Glomerular endothelial cell (primary cell): ENCODE data around the gene SAAL1. TPM values are rescaled to one million over a fixed set of nuclear protein-coding genes. Genes with fewer than 3 reads are reported as not detected.

Experiments used
- DNase-seq: peaks from one replicate; pipeline ENCODE4 v3.0.0-alpha.2; 2011; ENCODE audit warnings: low read depth, low spot score; ENCODE audit errors: extremely low read depth
- total RNA-seq: library from RNA; depleted of rRNA; stranded (reverse); fragments of >200 nt; gene quantifications from 2 replicates; pipeline ENCODE4 v1.2.3, GENCODE V29; 2015

Gene SAAL1
- total RNA-seq, 1 donor from 2014 or later = 19.9 TPM

DNA sequence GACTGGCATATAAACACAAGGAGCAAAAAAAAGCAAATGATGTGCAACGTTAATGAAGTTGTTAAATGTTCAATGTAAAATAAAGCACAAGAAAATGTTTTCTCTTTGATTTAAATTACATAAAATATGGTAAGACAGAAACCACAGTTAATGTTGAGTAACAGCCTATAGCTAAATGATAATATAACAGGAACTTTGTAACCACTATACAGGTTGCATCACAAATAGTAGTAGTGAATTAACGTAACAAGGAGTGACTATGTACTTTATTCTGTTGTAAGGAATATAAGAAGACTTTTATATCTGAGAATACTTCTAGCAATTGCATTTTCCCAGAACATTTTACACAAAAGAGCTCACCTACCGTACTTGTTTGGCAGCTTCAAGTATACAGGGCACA, 16.9 kb downstream of the SAAL1 start:
- DNase-seq = no peak

DNA sequence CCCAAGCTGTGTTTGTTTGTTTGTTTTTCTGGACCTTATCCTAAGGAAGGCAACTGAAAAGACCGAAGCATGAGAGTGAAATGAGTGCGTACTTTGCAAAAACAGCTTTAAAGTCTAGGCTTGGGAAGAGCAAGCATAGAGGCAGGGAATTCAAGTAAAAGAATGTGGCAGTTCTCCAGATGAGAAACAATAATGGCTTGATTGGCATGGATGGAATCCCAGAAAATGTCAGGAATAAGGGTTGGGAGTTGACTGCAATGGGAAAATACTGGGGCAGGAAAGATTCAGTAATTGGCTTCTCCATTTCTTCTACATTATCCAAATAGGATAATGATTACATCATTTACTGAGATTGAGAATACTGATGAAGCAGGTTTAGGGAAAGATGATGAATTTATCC, 17.5 kb downstream of the SAAL1 start:
- no peak for DNase-seq

DNA sequence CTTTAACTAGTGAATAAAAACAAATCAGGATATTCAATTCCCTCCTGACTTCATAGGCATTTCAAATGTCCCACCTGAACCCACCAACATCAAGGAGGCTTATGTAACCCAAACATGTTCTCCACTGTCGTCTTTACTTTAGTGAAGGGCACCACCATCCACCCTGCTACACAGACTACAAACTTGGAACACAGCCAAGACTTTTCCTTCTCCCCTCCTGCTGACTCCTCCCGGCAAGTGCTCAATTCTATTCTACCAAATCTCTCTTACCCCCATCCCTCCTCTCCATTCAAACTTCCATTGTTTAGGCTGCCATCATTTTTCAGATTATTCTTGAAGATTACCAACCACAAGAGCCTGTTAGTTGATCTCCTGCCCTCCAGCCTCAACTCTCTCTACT, 24.3 kb downstream of the SAAL1 start:
- DNase-seq = no peak

DNA sequence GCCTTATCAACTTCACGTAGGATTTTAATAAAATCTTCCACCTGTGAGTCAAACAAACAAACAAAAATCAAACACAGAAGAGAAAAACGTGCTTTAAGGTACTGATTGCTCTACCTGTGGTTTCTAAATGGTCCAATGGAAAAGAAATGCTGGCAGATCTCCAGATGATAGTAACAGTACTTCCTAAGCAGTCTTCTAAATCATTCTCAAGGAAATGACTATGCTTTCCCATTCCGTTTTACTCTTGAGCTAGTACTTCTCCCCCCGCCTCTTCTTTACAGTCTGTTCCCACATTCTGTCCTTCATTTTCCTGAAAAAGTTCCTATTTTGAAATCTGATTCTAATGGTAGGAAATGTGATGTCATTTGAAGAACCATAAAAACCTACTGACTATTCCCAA, 25.4 kb downstream of the SAAL1 start:
- DNase-seq = peak; percentile 61

DNA sequence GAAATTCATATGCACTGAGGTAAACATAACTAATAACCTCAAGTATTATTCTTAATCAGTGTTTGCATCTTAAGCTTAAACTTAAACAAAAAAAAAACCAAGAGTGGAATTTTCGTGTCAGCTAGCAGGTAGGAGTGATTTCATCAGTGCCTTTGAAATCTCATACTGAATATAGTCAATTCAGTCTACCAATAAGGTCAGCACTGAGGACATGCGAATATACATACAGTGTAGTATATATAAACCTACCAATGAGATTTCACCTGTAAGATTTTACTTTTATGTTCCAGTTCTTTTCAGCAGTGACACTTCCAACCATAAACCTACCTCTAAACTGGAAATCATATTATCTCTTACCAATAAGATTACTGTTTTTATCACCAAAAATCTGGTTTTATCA, 27.0 kb downstream of the SAAL1 start:
- no peak for DNase-seq

DNA sequence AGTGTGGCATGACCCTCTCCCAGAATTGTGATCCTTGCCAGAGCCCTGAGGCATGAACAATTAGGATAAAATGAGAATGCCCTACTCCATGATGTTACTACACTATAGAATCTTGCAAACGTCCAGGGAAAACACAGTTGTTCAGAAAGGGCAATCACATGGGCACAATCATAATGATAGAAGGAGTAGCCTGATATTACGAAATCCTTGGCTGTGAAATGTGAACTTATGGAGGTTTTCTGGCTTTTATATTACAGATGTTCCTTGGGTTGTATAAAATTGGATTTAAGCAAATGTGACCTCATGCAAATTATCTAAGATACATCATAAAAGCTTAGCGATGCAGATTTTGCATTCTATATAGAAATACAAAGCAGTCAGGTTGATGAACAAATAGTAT, 30.4 kb downstream of the SAAL1 start:
- DNase-seq = no peak

DNA sequence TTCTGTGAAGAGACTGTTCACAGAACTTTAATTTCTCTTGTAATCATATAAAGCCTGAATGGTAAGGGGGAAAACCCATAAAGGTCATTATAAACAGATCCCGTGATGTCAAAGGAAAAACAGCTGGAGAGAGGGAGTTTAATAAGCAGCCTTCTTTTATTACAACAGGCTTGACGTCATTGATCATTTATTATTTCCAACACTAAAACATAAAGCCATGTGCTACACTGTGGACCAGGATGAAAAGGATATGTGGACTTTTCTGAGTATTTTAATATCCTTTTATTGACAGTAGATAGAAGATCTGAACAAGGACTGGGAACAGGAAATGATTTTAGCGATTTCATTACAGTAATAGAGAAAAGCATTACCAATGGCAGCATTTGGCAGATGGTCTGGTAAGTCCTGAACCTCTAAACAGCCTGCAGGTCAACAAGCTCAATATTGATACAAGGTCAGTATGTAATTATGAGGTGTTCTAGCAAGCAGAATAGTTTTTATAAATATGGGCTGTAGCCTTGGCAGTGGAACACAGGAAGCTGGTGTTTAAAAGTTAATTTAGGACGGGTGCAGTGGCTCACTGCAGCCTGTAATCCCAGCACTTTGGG, 34.7 kb downstream of the SAAL1 start:
- no peak for DNase-seq

DNA sequence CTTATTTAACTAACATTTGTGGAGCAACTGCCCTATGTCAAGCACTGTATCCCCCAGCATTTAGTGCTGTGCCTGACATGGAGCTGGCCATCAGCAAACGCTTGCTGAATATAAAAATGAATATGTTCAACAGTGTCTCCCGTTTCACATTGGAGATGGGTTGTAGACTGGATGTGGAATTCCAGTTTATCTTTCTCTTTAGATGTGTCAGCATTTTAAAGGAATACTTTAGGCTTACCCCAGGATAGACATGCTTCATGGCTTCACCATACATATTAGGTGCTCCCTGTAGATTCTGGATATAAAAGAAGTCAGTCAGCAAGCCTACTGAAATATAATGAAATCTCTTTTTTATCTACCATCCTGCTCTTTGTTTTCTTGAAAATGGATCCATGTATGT, 38.5 kb downstream of the SAAL1 start:
- DNase-seq = no peak

DNA sequence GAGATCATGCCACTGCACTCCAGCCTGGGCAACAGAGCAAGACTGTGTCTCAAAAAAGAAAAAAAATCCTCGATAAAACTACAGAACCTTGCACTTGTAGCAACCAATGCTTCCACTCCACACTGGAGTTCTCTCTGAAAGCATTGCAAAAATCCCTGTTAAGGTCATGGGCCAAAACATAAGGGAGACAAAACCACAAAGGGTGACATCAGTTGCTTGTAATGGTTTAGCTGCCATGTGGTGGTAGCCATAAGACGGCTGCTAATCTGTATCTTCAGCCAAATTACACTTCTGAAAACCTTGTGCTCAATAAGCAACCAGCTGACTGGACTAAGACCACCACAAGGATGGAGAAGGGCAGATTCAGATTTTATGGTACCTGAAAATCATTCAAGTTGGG, 39.3 kb downstream of the SAAL1 start:
- no peak for DNase-seq

DNA sequence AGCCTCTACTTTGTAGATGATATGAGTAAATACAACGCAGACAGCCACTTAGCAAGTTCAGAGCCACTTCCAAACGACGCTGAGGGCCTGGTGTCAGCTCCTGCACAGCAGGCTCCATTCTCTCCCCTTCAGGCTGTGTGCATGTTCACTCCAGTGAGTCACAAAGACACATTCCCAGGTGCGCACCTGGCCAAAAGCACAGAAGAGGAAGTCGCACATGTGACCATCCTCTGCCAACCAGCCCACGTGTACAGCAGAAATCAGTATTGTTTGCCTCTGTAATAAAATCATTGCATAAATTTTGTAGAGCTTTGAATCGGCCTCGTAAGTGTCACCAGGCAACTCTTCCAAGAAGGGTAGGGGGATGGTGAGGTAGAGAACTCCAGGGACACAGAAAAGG, 40.3 kb downstream of the SAAL1 start:
- DNase-seq = no peak

DNA sequence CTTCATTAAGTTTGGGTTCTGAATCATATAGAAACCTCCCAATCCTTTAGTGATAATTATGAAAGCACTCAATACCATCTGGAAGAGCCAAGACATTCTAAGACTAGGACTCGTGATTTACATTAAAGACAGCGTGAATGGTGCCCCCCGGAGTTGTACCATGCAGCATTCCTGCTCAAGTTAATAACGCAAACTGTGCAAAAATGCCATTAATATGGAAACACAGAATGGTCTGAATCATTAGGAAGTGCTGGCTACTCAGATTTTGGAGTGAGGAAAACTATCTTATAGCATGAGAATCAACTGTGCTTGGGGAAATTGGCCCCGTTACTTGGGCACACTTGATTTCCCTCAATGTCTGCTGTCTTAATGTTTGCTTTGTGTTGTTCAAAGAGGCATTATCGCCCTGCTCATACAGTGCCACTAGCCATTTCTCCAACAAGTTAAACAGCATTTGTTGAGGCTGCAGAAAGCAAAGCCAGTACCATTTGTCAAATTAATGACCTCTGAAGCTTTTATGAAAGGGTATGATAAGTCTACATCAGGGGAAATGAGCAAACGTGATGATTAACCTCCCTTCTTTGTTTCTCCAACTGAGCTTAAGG, 41.3 kb downstream of the SAAL1 start:
- DNase-seq = no peak

DNA sequence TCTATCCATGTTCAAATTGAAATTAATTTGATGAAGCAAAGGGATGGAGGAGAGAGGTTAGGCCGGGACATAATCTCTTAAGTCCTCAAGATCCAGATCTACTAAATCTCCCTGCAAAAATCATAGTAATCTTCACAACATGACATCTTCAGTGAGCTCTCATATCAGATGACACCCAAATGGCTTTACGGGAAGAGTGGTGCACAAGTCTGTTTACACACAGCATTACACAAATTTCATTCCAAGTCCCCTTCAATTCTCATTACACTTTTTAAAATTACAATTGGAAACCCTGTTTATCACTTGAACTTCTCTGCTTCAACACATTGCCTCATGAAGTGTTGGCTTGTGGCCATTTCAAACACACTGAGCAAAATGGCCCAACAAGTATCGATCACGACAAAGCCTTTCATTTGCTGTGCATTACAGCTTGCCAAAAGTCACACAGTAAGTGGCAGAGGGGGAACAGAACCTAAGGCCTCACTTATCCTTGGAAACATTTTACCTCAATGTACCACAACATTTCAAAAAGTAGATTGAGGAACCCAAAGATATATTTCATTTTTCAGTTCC, 41.9 kb downstream of the SAAL1 start:
- no peak for DNase-seq

DNA sequence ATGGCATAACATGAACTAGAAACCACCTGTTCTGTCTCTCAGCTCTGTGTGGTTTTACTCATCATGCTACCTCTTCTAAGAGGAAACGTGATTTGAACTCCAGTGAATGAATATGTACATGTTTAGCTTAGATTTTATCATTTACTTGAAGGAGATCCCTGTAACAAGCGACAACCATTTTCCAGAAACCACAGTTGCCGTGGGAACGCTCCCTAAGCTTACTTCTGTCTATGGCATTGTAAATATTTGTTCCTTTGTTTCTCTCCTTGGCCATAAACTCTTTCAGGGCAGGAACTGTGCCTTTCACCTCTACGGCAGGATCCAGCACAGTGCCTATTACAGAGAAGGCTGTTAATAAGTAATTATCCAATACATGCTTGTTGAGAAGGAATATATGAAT, 42.8 kb downstream of the SAAL1 start:
- DNase-seq = no peak

DNA sequence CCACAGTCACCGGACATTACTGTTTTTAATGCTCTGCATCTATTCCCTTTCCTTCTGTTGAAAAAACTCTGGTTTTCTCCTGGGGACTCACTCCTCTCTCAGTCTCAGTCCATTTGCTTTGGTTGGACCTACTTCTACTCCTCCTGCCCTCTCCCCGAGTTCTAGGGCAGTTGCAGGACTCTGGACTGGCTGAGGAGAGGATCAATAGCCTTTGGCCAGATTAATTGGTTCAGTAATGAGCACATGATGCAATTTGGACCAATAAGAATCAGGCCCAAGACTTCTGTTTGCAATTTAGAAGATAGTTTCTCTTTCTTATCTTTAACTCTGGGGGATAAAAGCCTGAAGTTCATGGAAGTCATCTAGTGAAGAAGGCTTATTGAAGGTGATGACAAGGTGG, 44.5 kb downstream of the SAAL1 start:
- DNase-seq = no peak

DNA sequence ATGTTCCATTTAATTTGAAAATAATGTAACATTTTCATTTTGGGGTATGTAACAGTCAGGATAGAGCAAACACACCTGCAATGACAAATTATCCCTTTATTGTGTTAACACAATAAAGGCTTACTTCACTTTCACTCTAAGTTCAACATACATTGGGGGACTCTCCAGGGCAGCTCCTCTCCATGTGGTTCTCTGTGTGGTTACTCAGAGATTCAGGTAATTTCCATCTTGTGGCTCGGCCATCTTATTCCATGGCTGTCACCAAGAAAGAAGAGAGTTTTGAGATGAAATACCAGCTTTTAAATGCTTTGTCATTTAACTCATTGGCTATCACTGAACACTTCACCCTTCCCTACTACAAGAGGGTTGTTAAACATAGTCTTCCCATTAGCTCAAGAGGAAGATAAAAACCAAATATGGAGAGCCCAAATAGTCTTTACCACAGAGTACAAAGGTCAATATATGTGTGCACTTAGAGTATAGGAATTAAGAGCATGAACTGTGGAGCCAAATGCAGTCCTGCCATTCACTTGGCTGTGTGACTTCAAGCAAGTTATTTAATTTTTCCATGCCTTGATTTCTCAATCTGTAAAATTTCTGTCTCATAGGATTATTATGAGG, 49.2 kb downstream of the SAAL1 start:
- DNase-seq = no peak

DNA sequence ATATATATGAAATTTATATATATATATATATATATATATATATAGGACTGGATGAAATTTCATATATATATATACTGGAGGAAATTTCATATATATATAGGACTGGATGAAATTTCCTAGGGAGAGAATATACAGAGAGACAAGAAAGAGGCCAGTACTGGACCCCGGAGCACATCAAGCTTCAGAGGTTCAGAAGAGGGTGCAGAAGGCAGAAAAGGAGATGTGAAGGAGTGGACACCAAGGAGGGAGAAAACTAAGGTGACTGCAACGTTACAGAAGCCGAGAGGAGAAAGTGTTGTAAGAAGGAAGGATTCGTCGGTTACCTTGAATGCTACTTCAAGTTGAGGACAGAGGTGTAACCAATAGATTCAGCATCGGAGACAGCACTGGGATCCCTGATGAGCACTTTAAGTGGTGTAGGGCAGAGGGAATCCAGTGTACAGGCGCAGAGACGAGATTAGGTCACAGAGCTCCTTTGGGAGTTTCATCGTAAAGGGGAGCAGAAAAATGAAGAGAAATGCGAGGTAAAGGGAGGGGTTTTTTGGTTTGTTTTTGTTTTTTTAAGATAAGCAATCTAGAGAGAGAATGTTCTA, 51.3 kb downstream of the SAAL1 start:
- DNase-seq = no peak

DNA sequence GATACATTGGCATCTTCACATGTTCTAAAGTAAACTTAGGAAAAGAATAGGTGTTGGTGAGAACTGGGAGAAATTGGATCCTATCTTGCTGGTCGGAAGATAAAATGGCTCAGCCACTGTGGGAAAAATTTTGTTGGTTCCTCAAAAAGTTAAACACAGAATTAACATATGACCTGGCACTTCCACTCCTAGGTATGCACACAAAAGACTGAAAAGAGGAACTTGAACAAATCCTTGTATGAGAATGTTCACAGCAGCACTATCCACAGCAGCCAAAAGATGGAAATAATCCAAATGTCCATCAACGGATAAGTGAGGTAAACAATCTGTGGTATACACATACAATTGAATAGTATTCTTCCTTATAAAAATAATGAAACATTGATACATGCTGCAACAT, 55.0 kb downstream of the SAAL1 start:
- DNase-seq = no peak

DNA sequence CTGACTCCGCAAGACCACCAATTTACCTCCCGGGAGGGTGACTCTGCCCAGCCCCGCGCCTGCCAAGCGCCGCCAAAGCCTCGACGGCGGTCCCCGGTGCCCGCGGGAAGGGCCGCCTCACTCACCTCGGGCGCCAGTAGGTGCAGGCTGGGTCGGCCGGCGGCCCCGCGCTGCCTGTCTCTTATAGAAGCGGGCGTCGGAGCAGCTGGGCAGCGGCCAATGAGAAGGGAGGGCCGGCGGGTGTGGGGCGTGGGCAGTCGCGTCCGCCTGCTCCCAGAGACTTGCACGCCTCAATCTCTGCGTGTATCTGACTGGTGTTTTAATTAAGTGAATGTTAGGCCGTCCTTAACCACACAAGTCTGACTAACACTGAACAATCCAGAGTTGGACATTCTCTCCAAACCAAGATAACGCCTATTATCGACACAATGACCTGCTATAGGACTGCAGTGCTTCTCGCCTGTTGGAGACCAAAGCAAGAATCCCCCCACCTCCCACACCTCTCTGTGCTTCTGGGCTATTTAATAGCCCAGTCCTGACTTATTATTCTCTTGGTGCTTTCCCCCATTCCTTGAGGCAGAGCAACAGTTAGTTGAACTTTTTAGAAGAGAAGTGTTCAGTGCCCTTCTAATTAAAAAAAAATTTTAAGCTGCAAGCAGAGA, 59.6 kb downstream of the SAAL1 start, which contains the start of gene TPH1:
TSS of gene TPH1 (minus strand) at position 154 of the 662 bp plus-strand sequence. CDS start 5,507 bp downstream, outside the sequence.
- DNase-seq = no peak

DNA sequence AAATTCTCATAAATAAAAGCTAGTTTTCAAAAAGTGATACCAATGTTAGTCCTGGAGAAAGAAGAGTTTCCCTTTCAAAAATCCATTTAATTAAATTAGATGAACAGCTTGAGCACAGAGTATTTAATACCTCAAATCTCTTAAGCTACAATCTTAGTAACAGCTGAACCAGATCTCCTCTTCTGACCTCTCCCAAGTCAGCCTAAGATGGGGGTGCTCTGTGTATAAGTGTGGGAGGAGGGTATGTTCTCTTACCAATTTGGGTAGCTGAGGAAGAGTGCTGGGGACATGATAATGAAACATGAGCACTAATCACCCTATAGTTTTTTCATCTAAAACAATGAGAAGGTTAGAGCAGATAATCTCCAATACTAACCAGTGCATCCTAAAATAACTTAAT, 69.4 kb downstream of the SAAL1 start:
- DNase-seq = no peak
